ENCODE results near the gene MBP.
A peak's percentile ranks its signal among the peaks of the same experiment; 100 is the strongest.

The MBP gene

GRCh38 chr18:77132369-77133050 lies at the start of gene MBP:
Gene MBP, minus strand, starts transcription at chr18:77132783. Its CDS starts 27,522 bp downstream, at chr18:77105261.
- peak; percentile 78 for DNase-seq

GRCh38 chr18:77181950-77182707 lies 49.5 kb upstream of the MBP start:
- no peak for DNase-seq

- peak; percentile 39 for DNase-seq
Measured at GRCh38 chr18:77178559-77178958, 46.0 kb upstream of the MBP start.

- DNase-seq, result no peak
Measured at GRCh38 chr18:77177009-77177408, 44.4 kb upstream of the MBP start.

GRCh38 chr18:77173275-77174030 lies 40.9 kb upstream of the MBP start:
- no peak for DNase-seq

- DNase-seq, result no peak
Measured at GRCh38 chr18:77170890-77171410, 38.4 kb upstream of the MBP start.

- DNase-seq, result no peak
Measured at GRCh38 chr18:77168811-77169311, 36.3 kb upstream of the MBP start.

- DNase-seq, result no peak
Measured at GRCh38 chr18:77167251-77167650, 34.7 kb upstream of the MBP start.

- no peak for DNase-seq
Measured at GRCh38 chr18:77166523-77166922, 33.9 kb upstream of the MBP start.

GRCh38 chr18:77165503-77166188 lies 33.1 kb upstream of the MBP start:
- DNase-seq, result no peak

- DNase-seq, result peak; percentile 55
Measured at GRCh38 chr18:77164763-77165485, 32.3 kb upstream of the MBP start.

GRCh38 chr18:77164026-77164425 lies 31.4 kb upstream of the MBP start:
- DNase-seq, result no peak

- DNase-seq, result no peak
Measured at GRCh38 chr18:77162580-77162979, 30.0 kb upstream of the MBP start.

GRCh38 chr18:77161961-77162360 lies 29.4 kb upstream of the MBP start:
- DNase-seq, result no peak

- DNase-seq, result no peak
Measured at GRCh38 chr18:77161383-77161782, 28.8 kb upstream of the MBP start.

- DNase-seq, result peak; percentile 54
Measured at GRCh38 chr18:77160515-77160914, 27.9 kb upstream of the MBP start.

- no peak for DNase-seq
Measured at GRCh38 chr18:77157312-77157711, 24.7 kb upstream of the MBP start.

GRCh38 chr18:77155031-77155430 lies 22.4 kb upstream of the MBP start:
- no peak for DNase-seq

GRCh38 chr18:77153404-77153803 lies 20.8 kb upstream of the MBP start:
- no peak for DNase-seq

GRCh38 chr18:77151772-77152520 lies 19.4 kb upstream of the MBP start:
- DNase-seq, result no peak

Data from hematopoietic multipotent progenitor cell treated with erythropoietin and hydrocortisone succinate and interleukin-3 and kit ligand, for 4 days (in vitro differentiated cells).